ENCODE data around the gene ZMAT2.
A peak's percentile ranks its signal among the peaks of the same experiment; 100 is the strongest.
"Not testable (repeated sequence)": the region's sequence is repeated elsewhere in the genome, so short reads cannot be mapped to it uniquely, and the experiment has no call there.

ZMAT2 gene, protein sequence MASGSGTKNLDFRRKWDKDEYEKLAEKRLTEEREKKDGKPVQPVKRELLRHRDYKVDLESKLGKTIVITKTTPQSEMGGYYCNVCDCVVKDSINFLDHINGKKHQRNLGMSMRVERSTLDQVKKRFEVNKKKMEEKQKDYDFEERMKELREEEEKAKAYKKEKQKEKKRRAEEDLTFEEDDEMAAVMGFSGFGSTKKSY

DNA sequence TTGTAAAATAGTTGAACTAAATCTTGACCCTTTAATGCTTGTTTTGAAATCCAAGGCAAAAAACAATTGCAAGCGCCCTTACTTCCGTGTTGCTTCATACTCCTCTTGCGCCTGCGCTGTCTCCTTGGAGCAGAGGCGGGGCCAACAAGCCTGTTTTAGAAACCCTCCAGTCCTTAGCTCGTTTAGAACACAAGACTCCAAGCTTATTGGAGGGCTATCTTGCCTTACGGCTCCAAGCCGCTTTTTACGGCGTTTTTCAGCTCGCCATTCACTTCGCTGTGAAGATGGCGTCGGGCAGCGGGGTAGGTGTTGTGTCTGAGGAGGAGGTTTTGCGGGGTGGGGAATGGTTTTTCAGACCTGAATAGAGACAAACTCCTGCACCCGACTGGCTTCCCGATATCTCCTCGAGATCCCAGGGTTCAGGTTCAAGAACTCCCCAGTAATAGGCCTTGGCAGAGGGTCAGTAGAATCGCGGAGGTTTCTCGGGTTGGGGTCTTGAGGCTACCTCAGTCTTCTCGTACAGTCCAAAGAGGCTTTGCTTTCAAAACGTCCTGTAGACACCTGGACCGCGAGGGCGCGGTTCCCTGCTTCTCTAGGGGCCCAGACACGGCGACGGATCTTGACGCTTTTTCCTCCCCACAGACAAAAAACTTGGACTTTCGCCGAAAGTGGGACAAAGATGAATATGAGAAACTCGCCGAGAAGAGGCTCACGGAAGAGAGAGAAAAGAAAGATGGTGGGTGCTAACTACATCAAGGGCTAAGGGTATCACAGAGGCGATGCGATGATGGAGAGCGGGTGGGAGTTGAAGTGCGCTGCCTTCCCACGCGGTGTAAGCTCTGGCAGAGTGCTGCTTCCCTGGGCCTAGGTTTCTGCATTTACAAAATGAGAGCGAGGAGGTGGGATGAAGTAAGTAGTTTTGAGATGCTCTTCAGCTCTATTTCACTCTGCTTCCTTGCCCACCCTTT, at the start of gene ZMAT2:
Gene ZMAT2, plus strand, starts transcription at position 271 of the 968 bp plus-strand sequence. Its CDS starts 14 bp downstream, at position 285.
- H3K4me3 ChIP-seq (ENCODE audit: low read depth, low read length), result peak within 1 kb of the TSS; percentile 95
- peak within 1 kb of the TSS; percentile 17; the same call in 1 of the 2 replicates for H3K27ac ChIP-seq (ENCODE audit: low read depth, low read length)
- H3K27me3 ChIP-seq (ENCODE audit: control insufficient read depth, insufficient read depth, low read length), result no peaks in the 10 kb centered on the region
- peaks cover 79% of the 10 kb centered on the region for H3K36me3 ChIP-seq (ENCODE audit: control insufficient read depth, insufficient read depth, low read length)
- peaks cover 16% of the 10 kb centered on the region for H3K4me1 ChIP-seq (ENCODE audit: control insufficient read depth, insufficient read depth, low read length)
- no peaks in the 10 kb centered on the region for H3K9me3 ChIP-seq (ENCODE audit: control insufficient read depth, insufficient read depth, low read depth, low read length)
- peak within 1 kb of the TSS; percentile 90 for H3K9ac ChIP-seq (ENCODE audit: low read length)

DNA sequence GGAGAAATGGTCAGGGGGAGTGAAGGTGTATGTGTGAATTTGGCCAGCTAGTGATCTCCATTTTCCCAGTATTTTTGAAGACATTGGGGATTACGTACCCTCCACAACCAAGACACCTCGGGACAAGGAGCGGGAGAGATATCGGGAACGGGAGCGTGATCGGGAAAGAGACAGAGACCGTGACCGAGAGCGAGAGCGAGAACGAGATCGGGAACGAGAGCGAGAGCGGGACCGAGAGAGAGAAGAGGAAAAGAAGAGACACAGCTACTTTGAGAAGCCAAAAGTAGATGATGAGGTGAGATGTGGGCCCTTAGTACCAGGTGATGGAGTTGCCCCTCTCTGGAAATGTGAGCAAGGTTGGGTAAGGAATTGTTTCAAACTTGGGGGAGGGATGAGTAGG, 41.4 kb upstream of the ZMAT2 start:
- no peaks in the 10 kb centered on the region for H3K27me3 ChIP-seq (ENCODE audit: control insufficient read depth, insufficient read depth, low read length)
- H3K4me1 ChIP-seq (ENCODE audit: control insufficient read depth, insufficient read depth, low read length), result no peaks in the 10 kb centered on the region
- H3K9ac ChIP-seq (ENCODE audit: low read length), result no peak overlapping the region
- peaks cover 88% of the 10 kb centered on the region for H3K36me3 ChIP-seq (ENCODE audit: control insufficient read depth, insufficient read depth, low read length)
- no peak overlapping the region for H3K4me3 ChIP-seq (ENCODE audit: low read depth, low read length)
- H3K9me3 ChIP-seq (ENCODE audit: control insufficient read depth, insufficient read depth, low read depth, low read length), result no peaks in the 10 kb centered on the region
- H3K27ac ChIP-seq (ENCODE audit: low read depth, low read length), result no peak overlapping the region

DNA sequence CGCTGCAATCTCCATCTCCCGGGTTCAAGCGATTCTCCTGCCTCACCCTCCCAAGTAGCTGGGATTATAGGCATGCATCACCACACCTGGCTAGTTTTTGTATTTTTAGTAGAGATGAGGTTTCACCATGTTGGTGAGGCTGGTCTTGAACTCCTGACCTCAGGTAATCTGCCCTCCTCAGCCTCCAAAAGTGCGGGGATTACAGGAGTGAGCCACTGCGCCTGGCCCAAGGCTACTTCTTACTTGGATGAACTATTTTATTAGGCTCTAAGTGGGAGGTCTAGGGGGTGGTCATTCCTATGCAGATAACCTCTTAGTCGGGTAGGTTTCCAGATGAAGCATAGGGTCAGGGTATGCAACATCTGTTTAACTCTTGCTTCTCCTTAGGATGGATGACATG, 39.9 kb upstream of the ZMAT2 start:
- H3K9ac ChIP-seq (ENCODE audit: low read length); H3K4me1 ChIP-seq (ENCODE audit: control insufficient read depth, insufficient read depth, low read length); H3K27me3 ChIP-seq (ENCODE audit: control insufficient read depth, insufficient read depth, low read length); H3K27ac ChIP-seq (ENCODE audit: low read depth, low read length); H3K9me3 ChIP-seq (ENCODE audit: control insufficient read depth, insufficient read depth, low read depth, low read length); H3K4me3 ChIP-seq (ENCODE audit: low read depth, low read length): not testable (repeated sequence)
- peaks cover 73% of the 10 kb centered on the region for H3K36me3 ChIP-seq (ENCODE audit: control insufficient read depth, insufficient read depth, low read length)

DNA sequence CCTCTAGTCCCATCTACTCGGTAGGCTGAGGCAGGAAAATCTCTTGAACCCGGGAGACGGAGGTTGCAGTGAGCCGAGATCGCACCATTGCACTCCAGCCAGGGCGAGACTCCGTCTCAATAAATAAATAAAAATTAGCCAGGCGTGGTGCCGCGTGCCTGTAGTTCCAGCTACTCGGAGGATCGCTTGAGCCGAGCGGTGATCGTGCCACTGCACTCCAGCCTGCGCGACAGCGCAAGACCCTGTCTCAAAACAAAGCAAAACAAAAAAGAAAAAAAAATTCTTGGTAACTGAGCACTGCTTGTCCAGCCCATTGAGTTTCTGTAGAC, 36.3 kb upstream of the ZMAT2 start:
- no peaks in the 10 kb centered on the region for H3K27me3 ChIP-seq (ENCODE audit: control insufficient read depth, insufficient read depth, low read length)
- no peak overlapping the region; the same call in 1 of the 2 replicates for H3K27ac ChIP-seq (ENCODE audit: low read depth, low read length)
- H3K4me1 ChIP-seq (ENCODE audit: control insufficient read depth, insufficient read depth, low read length), result no peaks in the 10 kb centered on the region
- peak overlapping the region; percentile 81 for H3K9ac ChIP-seq (ENCODE audit: low read length)
- H3K36me3 ChIP-seq (ENCODE audit: control insufficient read depth, insufficient read depth, low read length), result peaks cover 59% of the 10 kb centered on the region
- H3K9me3 ChIP-seq (ENCODE audit: control insufficient read depth, insufficient read depth, low read depth, low read length), result no peaks in the 10 kb centered on the region
- H3K4me3 ChIP-seq (ENCODE audit: low read depth, low read length), result peak overlapping the region; percentile 64

DNA sequence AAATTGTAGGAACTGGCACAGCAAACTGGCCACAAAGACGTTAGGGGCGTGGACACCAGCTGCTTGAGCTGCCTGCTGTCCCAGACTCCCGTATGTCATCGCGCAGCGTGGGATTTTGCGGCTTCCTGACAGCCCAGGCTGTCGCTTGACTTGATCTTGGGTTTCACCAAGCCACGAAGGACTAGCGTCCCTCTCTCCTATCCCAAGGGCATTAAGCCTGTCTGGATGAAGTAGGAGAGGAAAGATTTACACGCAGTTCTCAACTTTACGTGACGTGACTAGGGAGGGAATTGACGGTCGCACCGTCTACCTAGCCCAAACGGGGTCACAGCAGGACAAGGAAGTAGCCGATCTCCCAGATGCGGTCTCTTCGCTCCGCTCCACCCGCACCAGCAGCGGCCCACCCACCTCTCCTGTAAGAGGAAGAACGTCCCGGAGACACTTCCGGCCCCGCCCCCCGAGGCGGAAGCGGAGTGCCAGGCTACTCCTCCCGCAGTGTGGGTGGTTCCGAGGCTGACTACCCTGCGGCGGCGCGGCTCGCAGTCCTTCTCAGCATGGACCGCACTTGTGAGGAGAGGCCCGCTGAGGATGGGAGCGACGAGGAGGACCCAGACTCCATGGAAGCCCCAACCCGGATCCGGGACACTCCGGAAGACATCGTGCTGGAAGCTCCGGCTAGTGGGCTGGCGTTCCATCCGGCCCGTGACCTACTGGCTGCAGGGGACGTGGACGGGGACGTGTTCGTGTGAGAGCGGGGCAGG, 35.7 kb upstream of the ZMAT2 start, which contains the start of gene WDR55:
Gene WDR55, plus strand, starts transcription at position 546 of the 761 bp plus-strand sequence. Its CDS starts 9 bp downstream, at position 555.
- Histone ChIP-seq H3K4me1 (ENCODE audit: control insufficient read depth, insufficient read depth, low read length) (no peaks in the 10 kb centered on the region), H3K9ac (ENCODE audit: low read length) (peak within 1 kb of the TSS; percentile 81), H3K27ac (ENCODE audit: low read depth, low read length) (no peak within 1 kb of the TSS; the same call in 1 of the 2 replicates), H3K9me3 (ENCODE audit: control insufficient read depth, insufficient read depth, low read depth, low read length) (no peaks in the 10 kb centered on the region), H3K4me3 (ENCODE audit: low read depth, low read length) (peak within 1 kb of the TSS; percentile 64), H3K27me3 (ENCODE audit: control insufficient read depth, insufficient read depth, low read length) (no peaks in the 10 kb centered on the region), H3K36me3 (ENCODE audit: control insufficient read depth, insufficient read depth, low read length) (peaks cover 59% of the 10 kb centered on the region)

DNA sequence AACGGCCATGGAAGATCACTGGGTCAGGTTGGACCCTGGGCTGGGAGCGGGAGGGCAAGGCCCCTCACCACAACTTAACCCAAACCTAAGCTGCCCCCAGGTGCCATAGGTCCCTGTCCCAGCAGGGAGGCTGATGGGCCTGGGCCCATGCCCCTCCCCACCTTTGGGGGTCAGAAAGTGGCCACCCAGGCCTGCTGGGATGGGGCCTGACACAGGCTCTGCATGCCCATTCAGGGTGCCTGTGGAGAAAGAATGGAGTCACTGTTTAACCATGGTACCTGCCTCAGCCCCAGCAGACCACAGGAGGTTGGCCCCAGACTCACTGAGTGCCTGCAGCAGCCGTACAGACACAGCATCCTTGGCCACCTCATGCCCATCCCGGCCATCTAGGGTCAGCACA, 29.2 kb upstream of the ZMAT2 start:
- not testable (repeated sequence) for H3K27me3 ChIP-seq (ENCODE audit: control insufficient read depth, insufficient read depth, low read length); H3K4me1 ChIP-seq (ENCODE audit: control insufficient read depth, insufficient read depth, low read length); H3K4me3 ChIP-seq (ENCODE audit: low read depth, low read length); H3K9ac ChIP-seq (ENCODE audit: low read length); H3K9me3 ChIP-seq (ENCODE audit: control insufficient read depth, insufficient read depth, low read depth, low read length); H3K27ac ChIP-seq (ENCODE audit: low read depth, low read length)
- H3K36me3 ChIP-seq (ENCODE audit: control insufficient read depth, insufficient read depth, low read length), result peaks cover 76% of the 10 kb centered on the region

DNA sequence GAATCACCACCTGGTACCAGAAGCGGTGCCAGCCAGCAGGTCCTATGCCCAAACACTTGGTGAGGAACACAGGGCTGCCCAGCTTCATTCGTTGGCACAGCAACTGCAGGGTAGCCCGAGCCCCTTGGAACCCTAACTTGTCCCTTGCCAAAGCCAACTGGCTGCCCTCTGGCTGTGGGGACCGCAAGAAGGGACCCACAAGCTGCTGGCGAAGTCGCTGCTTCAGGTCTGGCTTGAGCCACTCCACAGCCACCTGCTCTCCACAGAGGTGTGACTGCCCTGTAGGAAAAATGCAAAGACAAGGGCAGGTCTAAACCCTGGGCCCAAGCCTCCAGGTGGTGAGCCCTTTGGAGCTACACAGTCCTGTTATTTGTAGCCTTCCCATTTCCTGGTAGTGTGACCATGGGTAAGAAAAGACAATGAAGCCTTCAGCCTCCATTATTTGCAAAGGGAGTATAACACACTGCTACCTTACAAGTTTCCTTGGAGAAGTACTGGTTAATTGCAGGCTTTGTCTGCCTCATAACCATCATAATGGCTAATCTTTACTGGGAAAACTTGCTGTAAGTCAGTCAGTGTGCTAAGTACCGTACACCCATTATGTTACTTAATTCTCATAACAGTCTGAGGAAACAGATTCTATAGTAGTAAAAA, 28.6 kb upstream of the ZMAT2 start:
- H3K4me3 ChIP-seq (ENCODE audit: low read depth, low read length), result no peak overlapping the region
- peaks cover 82% of the 10 kb centered on the region for H3K36me3 ChIP-seq (ENCODE audit: control insufficient read depth, insufficient read depth, low read length)
- H3K27me3 ChIP-seq (ENCODE audit: control insufficient read depth, insufficient read depth, low read length), result no peaks in the 10 kb centered on the region
- no peaks in the 10 kb centered on the region for H3K9me3 ChIP-seq (ENCODE audit: control insufficient read depth, insufficient read depth, low read depth, low read length)
- 0 out of 2 replicates have a peak, but pooled peaks cover 4% of the 10 kb centered on the region for H3K4me1 ChIP-seq (ENCODE audit: control insufficient read depth, insufficient read depth, low read length)
- no peak overlapping the region for H3K27ac ChIP-seq (ENCODE audit: low read depth, low read length)
- no peak overlapping the region for H3K9ac ChIP-seq (ENCODE audit: low read length)

DNA sequence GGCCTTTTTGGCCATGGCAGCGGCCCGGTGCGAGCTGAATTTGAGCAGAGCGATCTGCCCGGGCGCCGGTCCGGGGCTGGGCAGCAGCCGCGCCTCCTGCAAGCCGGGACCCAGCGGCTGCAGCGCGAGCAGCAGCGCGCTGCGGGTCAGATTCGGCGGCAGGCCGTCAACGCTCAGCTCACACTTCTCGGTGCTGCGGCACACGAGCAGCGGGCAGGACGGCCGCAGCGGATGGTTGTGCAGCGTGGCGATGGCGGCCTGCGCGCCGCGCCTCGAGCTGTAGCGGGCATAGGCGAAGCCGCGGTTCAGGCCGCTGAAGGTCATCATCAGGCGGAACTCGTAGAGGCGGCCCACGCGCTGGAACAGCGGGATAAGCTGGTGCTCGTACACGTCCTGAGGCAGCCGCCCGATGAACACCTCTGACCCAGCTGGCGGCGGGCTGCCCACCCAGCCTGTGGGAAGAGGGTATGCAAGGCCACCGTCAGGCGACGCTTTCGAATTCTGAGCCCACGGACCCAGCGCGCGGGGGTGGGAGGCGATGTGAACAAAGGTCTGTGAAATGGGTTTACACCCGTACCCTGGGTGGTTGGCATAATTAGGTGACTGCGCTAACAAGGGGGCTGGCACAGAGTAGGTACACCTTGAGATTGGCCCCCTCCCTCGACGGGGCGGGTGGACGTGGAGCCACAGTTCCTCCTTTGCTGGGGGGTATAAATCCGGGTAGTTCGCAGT, 27.6 kb upstream of the ZMAT2 start:
- Histone ChIP-seq H3K27me3 (ENCODE audit: control insufficient read depth, insufficient read depth, low read length) (no peaks in the 10 kb centered on the region), H3K27ac (ENCODE audit: low read depth, low read length) (0 out of 2 replicates have a peak overlapping the region, but pooled peaks have one; percentile 50), H3K9me3 (ENCODE audit: control insufficient read depth, insufficient read depth, low read depth, low read length) (no peaks in the 10 kb centered on the region), H3K9ac (ENCODE audit: low read length) (peak overlapping the region; percentile 26), H3K4me3 (ENCODE audit: low read depth, low read length) (peak overlapping the region; percentile 45), H3K4me1 (ENCODE audit: control insufficient read depth, insufficient read depth, low read length) (0 out of 2 replicates have a peak, but pooled peaks cover 4% of the 10 kb centered on the region), H3K36me3 (ENCODE audit: control insufficient read depth, insufficient read depth, low read length) (peaks cover 88% of the 10 kb centered on the region)

DNA sequence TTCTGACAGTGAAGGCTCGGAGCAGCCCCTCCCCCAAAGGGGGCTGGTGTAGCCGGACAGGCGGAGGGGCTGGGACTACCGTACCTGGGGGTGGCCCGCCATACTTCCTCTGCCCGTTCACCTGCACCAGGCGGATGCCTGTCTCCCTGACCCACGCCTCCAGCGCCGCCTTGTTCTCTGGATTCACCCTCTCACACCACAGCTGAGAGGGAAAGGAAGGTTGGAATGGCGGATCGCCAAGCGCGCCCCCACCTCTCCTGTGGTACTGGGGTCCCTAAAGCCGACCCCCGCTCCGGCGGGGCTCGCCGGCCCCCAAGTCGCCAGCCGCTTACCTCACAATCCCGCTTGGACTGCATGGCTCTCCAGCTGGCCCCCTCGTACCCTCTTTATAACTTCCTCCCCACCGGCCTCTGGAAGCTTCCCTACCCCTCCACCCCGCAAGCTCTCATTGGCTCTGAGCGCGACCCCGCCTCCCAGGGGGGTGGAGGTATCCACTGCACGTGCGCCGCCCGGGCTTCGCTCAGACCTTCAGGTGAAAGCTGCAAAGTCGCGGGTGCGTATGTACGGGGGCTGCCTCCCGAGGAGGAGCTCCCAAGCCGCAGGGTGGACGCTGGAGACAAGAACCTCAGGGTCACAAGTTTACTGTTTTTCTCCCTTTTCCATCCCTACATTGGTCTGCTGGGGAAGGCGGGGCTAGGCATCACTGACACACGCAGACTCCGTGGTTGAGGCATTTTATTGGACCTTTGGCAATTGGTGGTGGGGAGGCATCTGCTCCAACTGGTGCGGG, 26.9 kb upstream of the ZMAT2 start, which contains the start of gene DND1:
Gene DND1, minus strand, starts transcription at position 390 of the 790 bp plus-strand sequence. Its CDS starts 34 bp downstream, at position 356.
- Histone ChIP-seq H3K36me3 (ENCODE audit: control insufficient read depth, insufficient read depth, low read length) (peaks cover 88% of the 10 kb centered on the region), H3K27ac (ENCODE audit: low read depth, low read length) (0 out of 2 replicates have a peak within 1 kb of the TSS, but pooled peaks have one; percentile 50), H3K4me3 (ENCODE audit: low read depth, low read length) (peak within 1 kb of the TSS; percentile 45), H3K9ac (ENCODE audit: low read length) (peak within 1 kb of the TSS; percentile 26), H3K9me3 (ENCODE audit: control insufficient read depth, insufficient read depth, low read depth, low read length) (no peaks in the 10 kb centered on the region), H3K4me1 (ENCODE audit: control insufficient read depth, insufficient read depth, low read length) (0 out of 2 replicates have a peak, but pooled peaks cover 4% of the 10 kb centered on the region), H3K27me3 (ENCODE audit: control insufficient read depth, insufficient read depth, low read length) (no peaks in the 10 kb centered on the region)

Measured in HUES6 (cell line).